GM20000 (cell line): Measurements from ENCODE around the gene ARSH.
"Not testable (repeated sequence)": the region's sequence is repeated elsewhere in the genome, so short reads cannot be mapped to it uniquely, and the experiment has no call there.

Experiments used
- DNase-seq: peaks from one replicate; pipeline ENCODE4 v3.0.0; 2012; ENCODE audit warnings: low spot score
- TF ChIP-seq, protein P1 (sequence below): IDR thresholded peaks from 2 replicates; pipeline ENCODE4 v1.5.1; 2012; ENCODE audit warnings: mild to moderate bottlenecking, control low read depth; ENCODE audit errors: extremely low read depth, missing control alignments

The ARSH gene

DNA sequence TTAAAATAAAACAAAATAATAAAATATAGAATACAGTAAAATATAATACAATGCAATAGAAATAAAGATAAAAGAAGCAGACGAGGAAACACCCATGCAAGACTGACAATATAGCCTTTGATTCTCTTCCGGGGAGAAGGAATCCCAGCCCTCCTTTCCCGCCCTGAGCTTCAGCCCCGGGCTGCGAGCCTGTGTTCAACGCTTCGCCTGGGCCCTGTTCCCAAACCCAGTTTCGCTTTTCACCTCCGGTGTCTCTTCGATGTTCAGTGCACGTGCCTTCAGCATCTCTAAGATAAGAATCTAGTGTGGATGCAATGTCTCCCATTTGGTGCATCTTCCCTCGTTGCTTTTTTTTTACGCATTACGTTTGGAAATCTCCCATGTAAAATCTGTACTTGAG, 38.8 kb upstream of the ARSH start:
- TF ChIP-seq, protein P1, sequence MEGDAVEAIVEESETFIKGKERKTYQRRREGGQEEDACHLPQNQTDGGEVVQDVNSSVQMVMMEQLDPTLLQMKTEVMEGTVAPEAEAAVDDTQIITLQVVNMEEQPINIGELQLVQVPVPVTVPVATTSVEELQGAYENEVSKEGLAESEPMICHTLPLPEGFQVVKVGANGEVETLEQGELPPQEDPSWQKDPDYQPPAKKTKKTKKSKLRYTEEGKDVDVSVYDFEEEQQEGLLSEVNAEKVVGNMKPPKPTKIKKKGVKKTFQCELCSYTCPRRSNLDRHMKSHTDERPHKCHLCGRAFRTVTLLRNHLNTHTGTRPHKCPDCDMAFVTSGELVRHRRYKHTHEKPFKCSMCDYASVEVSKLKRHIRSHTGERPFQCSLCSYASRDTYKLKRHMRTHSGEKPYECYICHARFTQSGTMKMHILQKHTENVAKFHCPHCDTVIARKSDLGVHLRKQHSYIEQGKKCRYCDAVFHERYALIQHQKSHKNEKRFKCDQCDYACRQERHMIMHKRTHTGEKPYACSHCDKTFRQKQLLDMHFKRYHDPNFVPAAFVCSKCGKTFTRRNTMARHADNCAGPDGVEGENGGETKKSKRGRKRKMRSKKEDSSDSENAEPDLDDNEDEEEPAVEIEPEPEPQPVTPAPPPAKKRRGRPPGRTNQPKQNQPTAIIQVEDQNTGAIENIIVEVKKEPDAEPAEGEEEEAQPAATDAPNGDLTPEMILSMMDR = no peak
- no peak for DNase-seq

DNA sequence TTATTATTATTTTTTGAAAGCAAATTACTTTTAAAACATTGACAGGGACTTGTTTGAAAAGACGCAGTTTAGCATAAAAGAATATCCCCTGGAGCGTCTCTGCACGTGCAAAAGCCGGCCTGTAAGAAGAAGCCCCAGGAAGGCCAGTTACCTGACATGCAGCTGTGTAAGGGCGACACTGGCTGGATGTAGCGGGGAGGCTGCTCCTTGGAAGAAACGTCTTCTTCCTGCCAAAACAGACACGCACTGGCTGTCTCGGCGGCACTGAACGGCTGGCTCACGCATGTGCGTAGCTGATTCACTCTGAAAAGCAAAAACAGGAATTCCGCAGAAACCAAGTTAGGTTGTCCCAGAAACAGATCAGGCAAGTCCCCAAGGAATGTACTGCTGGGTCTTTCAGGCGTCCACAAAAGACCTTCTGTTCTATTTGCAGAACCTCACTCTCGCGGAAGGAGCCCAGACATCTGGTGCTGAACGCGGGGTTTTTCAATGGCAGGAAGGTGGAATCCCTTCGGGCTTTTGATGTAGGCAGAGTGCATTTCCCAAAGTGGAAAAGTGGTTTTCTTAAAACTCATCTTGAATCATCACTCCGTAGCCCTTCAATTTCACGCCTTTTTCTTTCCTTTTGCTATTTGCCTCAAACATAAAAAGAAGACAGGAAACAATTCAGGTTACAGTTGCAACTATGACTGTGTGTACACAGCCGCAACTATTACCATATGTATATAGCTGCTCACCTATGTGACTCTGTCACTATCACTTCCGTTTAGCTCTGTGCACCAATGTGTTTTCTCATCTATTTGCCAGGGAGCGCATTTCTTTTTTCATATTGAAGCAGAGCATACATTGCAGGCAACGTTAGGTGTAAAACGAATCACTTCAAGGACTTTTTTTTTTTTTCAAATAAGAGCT, 38.1 kb upstream of the ARSH start:
- TF ChIP-seq, protein P1 = no peak
- DNase-seq = no peak

DNA sequence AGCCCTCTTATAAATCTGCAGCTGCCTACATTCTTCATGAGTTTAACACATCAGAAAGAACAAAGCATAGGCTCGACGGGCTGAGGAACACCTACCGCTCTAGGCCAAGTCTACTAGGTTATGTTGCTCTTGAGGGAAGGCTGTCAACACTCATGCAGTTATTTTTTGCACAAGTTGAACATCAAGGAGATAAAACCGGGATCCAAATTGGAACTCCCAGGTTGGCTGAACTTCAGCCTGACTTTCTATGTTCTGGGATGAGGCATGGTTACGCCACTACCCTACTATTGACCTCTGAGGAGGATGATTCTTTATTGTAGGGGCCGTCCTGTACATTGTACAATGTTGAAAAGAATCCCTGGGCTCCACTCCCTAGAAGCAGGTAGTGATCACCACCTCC, 37.3 kb upstream of the ARSH start:
- TF ChIP-seq, protein P1 = no peak
- no peak for DNase-seq

DNA sequence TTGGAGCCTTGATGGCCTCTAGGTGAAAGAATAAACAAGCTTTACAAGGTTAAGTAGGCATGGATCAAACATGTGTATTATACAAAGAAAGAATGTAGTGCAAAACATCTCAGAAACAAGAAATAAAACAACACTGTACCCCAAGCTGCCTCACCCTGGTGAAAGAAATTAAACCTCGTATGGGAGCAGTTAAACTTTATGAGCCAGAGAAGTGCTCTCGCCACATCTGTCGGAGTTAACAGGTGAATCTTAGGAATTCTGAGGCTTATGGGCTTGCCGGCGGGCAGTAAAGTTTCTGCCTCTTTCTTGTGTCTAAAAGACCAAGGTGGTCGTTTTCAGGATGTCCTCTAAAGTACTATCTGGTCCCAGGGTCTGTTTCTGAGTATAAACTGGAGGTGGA, 34.0 kb upstream of the ARSH start:
- TF ChIP-seq, protein P1 = no peak
- no peak for DNase-seq

DNA sequence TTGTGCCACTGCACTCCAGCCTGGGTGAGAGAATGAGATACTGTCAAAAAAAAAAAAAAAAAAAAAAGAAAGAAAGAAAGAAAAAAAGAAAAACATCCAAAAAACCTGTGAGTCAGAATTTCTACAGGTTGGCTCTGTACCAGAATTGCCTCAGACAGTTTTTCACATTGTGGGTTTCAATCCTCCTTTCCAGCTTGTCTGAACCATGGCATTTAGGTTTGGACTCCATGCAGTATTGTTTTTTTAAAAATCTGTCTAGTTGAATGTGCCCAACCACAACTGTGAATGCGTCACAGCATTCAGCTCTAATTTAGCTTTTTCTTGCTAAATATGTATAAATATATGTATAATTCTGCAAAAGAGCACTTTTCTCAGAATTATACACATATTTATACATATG, 31.4 kb upstream of the ARSH start:
- no peak for DNase-seq

DNA sequence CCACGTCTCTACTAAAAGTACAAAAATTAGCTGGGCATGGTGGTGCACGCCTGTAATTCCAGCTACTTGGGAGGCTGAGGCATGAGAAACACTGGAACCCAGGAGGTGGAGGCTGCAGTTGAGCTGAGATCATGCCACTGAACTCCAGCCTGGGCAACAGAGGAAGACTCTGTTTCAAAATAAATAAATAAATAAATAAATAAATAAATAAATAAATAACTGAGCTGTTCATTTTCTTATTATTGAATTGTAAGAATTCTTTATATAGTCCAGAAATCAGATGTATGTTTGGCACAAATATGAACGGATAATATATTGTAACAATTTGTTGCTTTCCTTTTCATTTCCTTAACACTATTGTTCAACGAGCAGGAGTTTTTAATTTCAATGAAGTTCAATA, 27.7 kb upstream of the ARSH start:
- not testable (repeated sequence) for DNase-seq

More for the DNA sequence above, 31.4 kb upstream of the ARSH start:
- TF ChIP-seq, protein P1 = no peak

DNA sequence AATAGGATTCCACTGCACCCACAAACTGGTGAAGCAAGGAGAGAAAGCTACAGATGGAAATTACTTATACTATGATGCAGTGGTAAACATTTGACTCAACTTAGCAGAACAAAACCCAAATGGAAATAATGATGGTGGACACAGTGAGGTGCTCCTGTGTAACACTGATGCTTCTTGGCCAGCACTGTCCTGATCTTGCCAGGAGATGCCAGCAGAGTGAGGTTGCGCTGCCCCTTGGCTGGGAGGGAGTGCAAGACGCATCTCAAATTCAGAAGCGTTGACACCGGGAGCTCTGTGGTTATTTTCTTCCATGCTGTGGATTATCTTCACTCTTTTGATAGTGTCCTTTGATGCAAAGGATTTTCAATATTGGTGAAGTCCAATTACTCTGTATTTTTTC, 22.0 kb upstream of the ARSH start:
- TF ChIP-seq, protein P1 = no peak
- DNase-seq = no peak

DNA sequence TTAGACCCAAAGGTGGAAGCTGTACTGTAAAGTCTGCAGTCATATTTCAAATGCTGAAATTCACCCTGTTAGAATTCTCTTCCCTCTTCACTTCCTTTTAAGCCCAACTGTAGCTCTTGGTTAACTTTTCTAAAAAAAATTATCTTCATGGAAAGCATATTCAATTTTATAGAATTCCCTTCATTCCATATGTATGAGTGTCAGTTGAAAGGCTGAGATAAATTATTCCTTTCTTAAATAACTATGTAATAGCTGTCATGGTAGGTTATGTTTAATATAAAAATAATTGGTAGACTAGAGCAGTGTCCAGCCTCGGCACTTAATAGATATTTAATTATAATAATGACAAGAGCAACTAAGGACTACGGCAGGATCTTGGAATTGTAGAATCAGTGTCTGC, 16.8 kb upstream of the ARSH start:
- DNase-seq = no peak
- TF ChIP-seq, protein P1 = no peak
